Choroid plexus epithelial cell (primary cell): ENCODE measurements around the gene GJB6.
A peak's percentile ranks its signal among the peaks of the same experiment; 100 is the strongest.

Source experiments
- DNase-seq: peaks from one replicate; pipeline ENCODE4 v3.0.0-alpha.2; 2010; ENCODE audit warnings: low read depth
- H3K4me3 ChIP-seq: 2 replicates; pipeline ENCODE4 v1.5.1; 2011; ENCODE audit warnings: low read depth, mild to moderate bottlenecking, control low read depth, low read length, moderate library complexity
- CTCF ChIP-seq: conservative IDR thresholded peaks from 2 replicates; pipeline ENCODE4 v1.5.1; 2011; ENCODE audit warnings: low read depth, mild to moderate bottlenecking, control low read depth, inconsistent platforms, low read length, moderate library complexity

Gene GJB6

GRCh38 chr13:20186771-20187170 lies 45.3 kb downstream of the GJB6 start:
- no peak for TF ChIP-seq CTCF
- no peak for DNase-seq
- no peak overlapping the region for H3K4me3 ChIP-seq

- no peak for DNase-seq
- H3K4me3 ChIP-seq, result no peak overlapping the region
- no peak for TF ChIP-seq CTCF
These were observed 46.6 kb downstream of the GJB6 start for GRCh38 chr13:20185366-20186056.

- peak; percentile 93 for TF ChIP-seq CTCF
- no peak overlapping the region for H3K4me3 ChIP-seq
- DNase-seq, result peak; percentile 89
These were observed 49.8 kb downstream of the GJB6 start for GRCh38 chr13:20182231-20182846.

GRCh38 chr13:20181188-20181587 lies 50.9 kb downstream of the GJB6 start:
- no peak for TF ChIP-seq CTCF
- no peak for DNase-seq
- no peak overlapping the region for H3K4me3 ChIP-seq

- H3K4me3 ChIP-seq, result no peak overlapping the region
- no peak for TF ChIP-seq CTCF
- DNase-seq, result no peak
These were observed 54.0 kb downstream of the GJB6 start for GRCh38 chr13:20178156-20178555.

- no peak for DNase-seq
- TF ChIP-seq CTCF, result no peak
- H3K4me3 ChIP-seq, result no peak overlapping the region
These were observed 54.9 kb downstream of the GJB6 start for GRCh38 chr13:20177049-20177831.
